Fibroblast of lung (primary cell): Measurements from ENCODE around the gene CRYL1. TPM values are rescaled to one million over a fixed set of nuclear protein-coding genes. Genes with fewer than 3 reads are reported as not detected.

ENCODE experiments used
- DNase-seq, 2 donors: peaks; one replicate each; pipeline versions ENCODE4 v3.0.0 to v3.0.0-alpha.2; 2010; ENCODE audit warnings: low read depth in 2 of 2
- H2AFZ ChIP-seq: 2 replicates; pipeline ENCODE4 v1.5.1; 2012; ENCODE audit warnings: low read length, control low read depth, inconsistent platforms
- H3K27ac ChIP-seq: 2 replicates; pipeline ENCODE4 v1.5.1; 2011; ENCODE audit warnings: low read length, control low read depth; ENCODE audit not compliant: insufficient read depth
- H3K27me3 ChIP-seq: 2 replicates; pipeline ENCODE4 v1.5.1; 2011; ENCODE audit warnings: mild to moderate bottlenecking, low read length; ENCODE audit not compliant: control insufficient read depth, insufficient read depth
- H3K36me3 ChIP-seq: 2 replicates; pipeline ENCODE4 v1.5.1; 2011; ENCODE audit warnings: low read length; ENCODE audit not compliant: control insufficient read depth, insufficient read depth
- H3K4me1 ChIP-seq: 2 replicates; pipeline ENCODE4 v1.5.1; 2011; ENCODE audit warnings: low read length; ENCODE audit not compliant: control insufficient read depth, insufficient read depth; ENCODE audit errors: extremely low read depth
- H3K4me2 ChIP-seq: 2 replicates; pipeline ENCODE4 v1.5.1; 2011; ENCODE audit warnings: low read length, control low read depth; ENCODE audit not compliant: insufficient read depth; ENCODE audit errors: extremely low read depth
- H3K4me3 ChIP-seq, 4 experiments: fragments of 200-600 bp in 1 of 4; sonication (generic) in 1 of 4; replicated peaks in 1 of 4; 2 replicates each; pipeline ENCODE4 v1.5.1; 2011 to 2016; ENCODE audit warnings: low read length in 4 of 4, low read depth in 3 of 4, mild to moderate bottlenecking in 3 of 4, control low read depth in 2 of 4, inconsistent platforms in 1 of 4, mixed read lengths in 1 of 4; ENCODE audit not compliant: insufficient read depth in 1 of 4; ENCODE audit errors: control extremely low read depth in 1 of 4
- H3K79me2 ChIP-seq: 2 replicates; pipeline ENCODE4 v1.5.1; 2012; ENCODE audit warnings: mild to moderate bottlenecking, low read length, inconsistent platforms; ENCODE audit not compliant: control insufficient read depth, insufficient read depth
- H3K9ac ChIP-seq: 2 replicates; pipeline ENCODE4 v1.5.1; 2011; ENCODE audit warnings: mild to moderate bottlenecking, low read length, control low read depth; ENCODE audit not compliant: insufficient read depth
- H3K9me3 ChIP-seq: 2 replicates; pipeline ENCODE4 v1.5.1; 2012; ENCODE audit warnings: low read depth, low read length; ENCODE audit not compliant: control insufficient read depth, insufficient read depth
- H4K20me1 ChIP-seq: 2 replicates; pipeline ENCODE4 v1.5.1; 2011; ENCODE audit warnings: low read length; ENCODE audit not compliant: control insufficient read depth, insufficient read depth; ENCODE audit errors: extremely low read depth
- CTCF ChIP-seq, 2 donors: IDR thresholded peaks in 1 of 2; conservative IDR thresholded peaks in 1 of 2; 1 replicate in 1 of 2; 2 replicates in 1 of 2; pipeline ENCODE4 v1.5.1; 2011 to 2012; ENCODE audit warnings: low read length in 2 of 2, control low read depth in 1 of 2, inconsistent platforms in 1 of 2, low read depth in 1 of 2, mild to moderate bottlenecking in 1 of 2
- EZH2 ChIP-seq: IDR thresholded peaks from 2 replicates; pipeline ENCODE4 v1.5.1; 2012; ENCODE audit warnings: low read length, control low read depth, mild to moderate bottlenecking; ENCODE audit errors: missing control alignments
- polyA plus RNA-seq, 2 donors: library from polyadenylated mRNA; depleted of rRNA in 1 of 2; stranded (reverse) in 1 of 2; unstranded in 1 of 2; fragments of >200 nt; gene quantifications; 2 replicates each; pipeline ENCODE4 v1.2.1, GENCODE V29; 2011 to 2012; ENCODE audit warnings: missing spikeins in 1 of 2
- total RNA-seq: library from RNA; depleted of rRNA; stranded (reverse); fragments of >200 nt; gene quantifications from 2 replicates; pipeline ENCODE4 v1.2.1, GENCODE V29; 2014

The CRYL1 gene
- total and polyA plus RNA-seq, 2 donors (not counting 1 experiment from before 2014, with no cell fraction given) = 18.3 to 20.1 TPM

- Histone ChIP-seq H4K20me1 (no peaks in the 10 kb centered on the region), H3K27me3 (no peaks in the 10 kb centered on the region), H3K4me2 (no peak overlapping the region), H3K27ac (no peak overlapping the region), H3K4me3 (no peak overlapping the region), H3K9me3 (no peaks in the 10 kb centered on the region), H3K36me3 (no peaks in the 10 kb centered on the region), H2AFZ (no peak overlapping the region), H3K4me1 (no peaks in the 10 kb centered on the region), H3K9ac (no peak overlapping the region), H3K79me2 (no peaks in the 10 kb centered on the region)
- peak in 1 of 2 donors; percentile 79 for DNase-seq
- TF ChIP-seq CTCF (conservative IDR thresholded peaks at IDR 0.05 in 1 of 2, IDR thresholded peaks at IDR 0.05 in 1 of 2; ENCODE audit: low read depth in 1 of 2, low read length in 2 of 2) (no peak), EZH2 (no peak)
Observed at GRCh38 chr13:20461481-20461859, 64.2 kb downstream of the CRYL1 start.

GRCh38 chr13:20460761-20461160 is 64.9 kb downstream of the CRYL1 start:
- H3K36me3 ChIP-seq = no peaks in the 10 kb centered on the region

GRCh38 chr13:20457670-20458069 is 68.0 kb downstream of the CRYL1 start:
- no peaks in the 10 kb centered on the region for H3K4me1 ChIP-seq
- no peak overlapping the region for H3K27ac ChIP-seq
- no peaks in the 10 kb centered on the region for H4K20me1 ChIP-seq
- H3K4me2 ChIP-seq = no peak overlapping the region
- no peaks in the 10 kb centered on the region for H3K36me3 ChIP-seq
- H3K79me2 ChIP-seq = no peaks in the 10 kb centered on the region
- TF ChIP-seq CTCF (conservative IDR thresholded peaks at IDR 0.05 in 1 of 2, IDR thresholded peaks at IDR 0.05 in 1 of 2; ENCODE audit: low read depth in 1 of 2, low read length in 2 of 2) (no peak), EZH2 (no peak)
- no peak overlapping the region for H3K9ac ChIP-seq
- no peak overlapping the region for H2AFZ ChIP-seq
- no peaks in the 10 kb centered on the region for H3K27me3 ChIP-seq
- no peaks in the 10 kb centered on the region for H3K9me3 ChIP-seq
- no peak for DNase-seq
- no peak overlapping the region for H3K4me3 ChIP-seq

More at GRCh38 chr13:20460761-20461160, 64.9 kb downstream of the CRYL1 start:
- H3K4me2 ChIP-seq = no peak overlapping the region
- no peaks in the 10 kb centered on the region for H3K9me3 ChIP-seq
- H3K27ac ChIP-seq = no peak overlapping the region
- H3K4me3 ChIP-seq = no peak overlapping the region
- TF ChIP-seq EZH2 (no peak), CTCF (conservative IDR thresholded peaks at IDR 0.05 in 1 of 2, IDR thresholded peaks at IDR 0.05 in 1 of 2; ENCODE audit: low read depth in 1 of 2, low read length in 2 of 2) (no peak)
- DNase-seq = no peak
- no peak overlapping the region for H2AFZ ChIP-seq
- H4K20me1 ChIP-seq = no peaks in the 10 kb centered on the region
- H3K4me1 ChIP-seq = no peaks in the 10 kb centered on the region
- H3K79me2 ChIP-seq = no peaks in the 10 kb centered on the region
- no peaks in the 10 kb centered on the region for H3K27me3 ChIP-seq
- H3K9ac ChIP-seq = no peak overlapping the region
